Heart left ventricle (tissue), 16 donors: ENCODE results near the gene MME. TPM values are rescaled to one million over a fixed set of nuclear protein-coding genes. Genes with fewer than 3 reads are reported as not detected.
A peak's percentile ranks its signal among the peaks of the same experiment; 100 is the strongest.

Source experiments
- ATAC-seq, 4 donors: fragments of 200-7000 bp; cut with Tn5 transposase; one replicate each; pipeline ENCODE4 v1.9.1; 2020 to 2022; ENCODE audit warnings: moderate library complexity in 4 of 4, mild to moderate bottlenecking in 3 of 4, moderate number of reproducible peaks in 1 of 4
- DNase-seq, 5 donors: peaks; one replicate each; pipeline ENCODE4 v3.0.0-alpha.2; 2020
- H3K27ac ChIP-seq, 12 donors: fragments of 200-600 bp; sonication (generic) in 4 of 12; one replicate each; pipeline versions ENCODE4 v1.5.0 to v1.8.0; 2016 to 2022; ENCODE audit warnings: mild to moderate bottlenecking in 2 of 12
- H3K27me3 ChIP-seq, 9 donors: fragments of 200-600 bp; sonication (generic) in 2 of 9; one replicate each; pipeline versions ENCODE4 v1.5.1 to v1.8.0; 2016 to 2022; ENCODE audit warnings: mild to moderate bottlenecking in 3 of 9
- H3K36me3 ChIP-seq, 9 donors: fragments of 200-600 bp; sonication (generic) in 2 of 9; one replicate each; pipeline versions ENCODE4 v1.5.0 to v1.8.0; 2018 to 2022; ENCODE audit warnings: mild to moderate bottlenecking in 2 of 9
- H3K4me1 ChIP-seq, 12 donors: fragments of 200-600 bp; sonication (generic) in 4 of 12; one replicate each; pipeline versions ENCODE4 v1.5.0 to v1.8.0; 2016 to 2022; ENCODE audit warnings: mild to moderate bottlenecking in 3 of 12
- H3K4me3 ChIP-seq, 12 donors: fragments of 200-600 bp; sonication (generic) in 4 of 12; one replicate each; pipeline versions ENCODE4 v1.5.0 to v1.8.0; 2017 to 2022; ENCODE audit warnings: mild to moderate bottlenecking in 9 of 12, moderate library complexity in 4 of 12
- H3K9me3 ChIP-seq, 12 donors: fragments of 200-600 bp; sonication (generic) in 4 of 12; one replicate each; pipeline versions ENCODE4 v1.5.0 to v1.8.0; 2016 to 2022; ENCODE audit warnings: mild to moderate bottlenecking in 1 of 12
- POLR2A ChIP-seq, 2 donors: fragments of 450-650 bp; IDR thresholded peaks; one replicate each; pipeline ENCODE4 v1.6.1; 2017; ENCODE audit warnings: antibody characterized with exemption in 2 of 2, mild to moderate bottlenecking in 2 of 2, moderate library complexity in 2 of 2
- WGBS, 4 donors: extraction: QIAGEN DNeasy Blood & Tissue Kit in 2 of 4; methylation state at CpG; one replicate each; pipeline versions ENCODE4 v1.1.5 to v1.1.7; 2013 to 2018; 5-methylcytosine and 5-hydroxymethylcytosine counted together
- intact Hi-C, 10 donors: fragments of 100-400 bp; cut with DNase I; formaldehyde crosslinking; loops; one replicate each; pipeline versions ENCODE4 v1.11.1 to v1.14.2; 2022
- polyA plus RNA-seq, 2 donors: library from polyadenylated mRNA; stranded (reverse); fragments of 200-250 nt; gene quantifications; one replicate each; pipeline ENCODE4 v1.2.3, GENCODE V29; 2013
- total RNA-seq, 9 donors: library from RNA; depleted of rRNA in 2 of 9; stranded (reverse); fragments of >200 nt in 2 of 9; fragmentation: NEBNext Ultra II Directional in 3 of 9; extraction: Animal tissue kit (Norgen Biotek cat#: 25700) in 3 of 9; gene quantifications; one replicate each; pipeline versions ENCODE4 v1.1.0 to v1.2.4, GENCODE V29; 2016 to 2023
- TF ChIP-seq, protein P1 (sequence below), 12 donors: fragments of 200-600 bp; sonication (generic) in 4 of 12; IDR thresholded peaks; one replicate each; pipeline versions ENCODE4 v1.5.0 to v1.8.0; 2018 to 2022; ENCODE audit warnings: antibody characterized with exemption in 12 of 12, mild to moderate bottlenecking in 5 of 12
- donor health status: ischemic (EF 13 %, LVEDD 7.1; RV severe dilation, severe dysfunction).
- donor health status: healthy with polysubstance abuse.
- donor health status: DM: no; HTN: yes; CAD: no.
- donor health status: DM: no; HTN: no; CAD: no.
- donor health status: ischemic (EF 25% LVEDD 6.9; RV normal size, moderate dysfunction).
- donor health status: ischemic (EF 25% LVEDD 5.7; RV mildly dilated, moderate dysfunction).
- donor health status: healthy.
- donor health status: DM: yes; HTN: yes; CAD: no.
- donor health status: ischemic (EF 35%, LVEDD 5.7; RV mildly dilated, moderate dysfunction).
- donor health status: nonischemic (EF 11% LVEDD 7.7; RV severe dilation, severe dysfunction).
- donor health status: DM: yes; HTN: yes; CAD: no.
- donor health status: PGD.
- donor health status: ischemic (EF 29% LVEDD 5.4; RV normal size, mild dysfunction).
- donor health status: nonischemic (EF 23%, LVEDD 6.1; RV moderate dilation, normal function).

The MME gene
- total and polyA plus RNA-seq, 11 donors: 0.84 to 18.5 (median 5.3) TPM

GRCh38 chr3:155231792-155232191, 151.7 kb downstream of the MME start:
- DNase-seq (no peak), ATAC-seq (no peak)
- peaks cover 0 to 25% (median 12%) of the 10 kb centered on the region in 12 donors for H3K4me1 ChIP-seq
- WGBS, 4 donors: 91 to 98% (median 95%) methylated on average over 2 of the region's 2 CpGs
- H3K27me3 ChIP-seq: no peaks in the 10 kb centered on the region
- peak overlapping the region in 11 of 12 donors; percentile 65 to 90 (median 83) for H3K27ac ChIP-seq
- intact Hi-C loops: no loop called here
- H3K9me3 ChIP-seq: peaks cover 0 to 8% (median 0%) of the 10 kb centered on the region in 12 donors
- no peaks in the 10 kb centered on the region for H3K36me3 ChIP-seq
- no peak for TF ChIP-seq POLR2A (IDR thresholded peaks at IDR 0.05)
- TF ChIP-seq, protein P1, sequence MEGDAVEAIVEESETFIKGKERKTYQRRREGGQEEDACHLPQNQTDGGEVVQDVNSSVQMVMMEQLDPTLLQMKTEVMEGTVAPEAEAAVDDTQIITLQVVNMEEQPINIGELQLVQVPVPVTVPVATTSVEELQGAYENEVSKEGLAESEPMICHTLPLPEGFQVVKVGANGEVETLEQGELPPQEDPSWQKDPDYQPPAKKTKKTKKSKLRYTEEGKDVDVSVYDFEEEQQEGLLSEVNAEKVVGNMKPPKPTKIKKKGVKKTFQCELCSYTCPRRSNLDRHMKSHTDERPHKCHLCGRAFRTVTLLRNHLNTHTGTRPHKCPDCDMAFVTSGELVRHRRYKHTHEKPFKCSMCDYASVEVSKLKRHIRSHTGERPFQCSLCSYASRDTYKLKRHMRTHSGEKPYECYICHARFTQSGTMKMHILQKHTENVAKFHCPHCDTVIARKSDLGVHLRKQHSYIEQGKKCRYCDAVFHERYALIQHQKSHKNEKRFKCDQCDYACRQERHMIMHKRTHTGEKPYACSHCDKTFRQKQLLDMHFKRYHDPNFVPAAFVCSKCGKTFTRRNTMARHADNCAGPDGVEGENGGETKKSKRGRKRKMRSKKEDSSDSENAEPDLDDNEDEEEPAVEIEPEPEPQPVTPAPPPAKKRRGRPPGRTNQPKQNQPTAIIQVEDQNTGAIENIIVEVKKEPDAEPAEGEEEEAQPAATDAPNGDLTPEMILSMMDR (IDR thresholded peaks at IDR 0.05): no peak
- H3K4me3 ChIP-seq: no peak overlapping the region

DNA sequence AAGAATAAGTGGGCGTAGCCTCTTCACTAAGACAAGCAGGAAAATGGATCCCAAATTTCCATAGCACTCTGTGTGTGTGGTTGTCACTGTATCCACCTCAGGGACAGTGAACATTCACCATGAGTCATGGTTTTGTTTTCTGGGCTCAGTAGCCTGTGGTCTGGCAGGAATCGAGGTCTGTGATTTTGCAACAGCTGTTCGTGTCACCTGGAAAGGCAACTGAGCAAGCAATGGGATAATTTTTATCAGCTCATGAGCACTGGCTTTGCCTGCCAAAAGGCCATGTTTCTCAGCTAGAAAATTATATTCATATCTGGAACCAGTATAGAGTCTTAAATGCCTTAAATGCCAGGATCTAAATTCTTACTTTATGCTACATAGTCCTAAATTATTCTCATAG, 152.5 kb downstream of the MME start:
- ATAC-seq (peak; percentile 89 to 96 (median 95)), DNase-seq (peak; percentile 56 to 83 (median 65))
- Histone ChIP-seq H3K4me3 (no peak overlapping the region), H3K9me3 (peaks cover 0 to 8% (median 0%) of the 10 kb centered on the region in 12 donors), H3K27me3 (no peaks in the 10 kb centered on the region), H3K4me1 (peaks cover 0 to 25% (median 12%) of the 10 kb centered on the region in 12 donors), H3K36me3 (no peaks in the 10 kb centered on the region), H3K27ac (peak overlapping the region; percentile 65 to 90 (median 83))
- intact Hi-C loops: no loop called here
- TF ChIP-seq, protein P1 (IDR thresholded peaks at IDR 0.05): no peak
- TF ChIP-seq POLR2A (IDR thresholded peaks at IDR 0.05): no peak
- 42 to 54% (median 49%) methylated on average over 3 of the region's 3 CpGs for WGBS, 4 donors

GRCh38 chr3:155233213-155233612, 153.1 kb downstream of the MME start:
- no peak overlapping the region for H3K4me3 ChIP-seq
- peaks cover 0 to 8% (median 0%) of the 10 kb centered on the region in 12 donors for H3K9me3 ChIP-seq
- peak overlapping the region; percentile 65 to 90 (median 83) for H3K27ac ChIP-seq
- TF ChIP-seq, protein P1 (IDR thresholded peaks at IDR 0.05): no peak
- TF ChIP-seq POLR2A (IDR thresholded peaks at IDR 0.05): no peak
- no peaks in the 10 kb centered on the region for H3K27me3 ChIP-seq
- peaks cover 0 to 25% (median 12%) of the 10 kb centered on the region in 12 donors for H3K4me1 ChIP-seq
- no peaks in the 10 kb centered on the region for H3K36me3 ChIP-seq
- ATAC-seq (peak; percentile 94 to 97 (median 94)), DNase-seq (peak in 4 of 5 donors; percentile 65 to 83 (median 72))
- WGBS, 4 donors: 12 to 26% (median 21%) methylated on average over 2 of the region's 2 CpGs
- intact Hi-C loops: no loop called here

Other genes with a start within 250 kb of the MME start
- gene STRIT1, start 213.4 kb downstream of the MME start, total RNA-seq: 1 to 10 TPM in 7 of 9 donors, under 1 TPM in 2; 0.37 to 6.7 (median 1.6) TPM
- gene STRIT1, start 213.4 kb downstream of the MME start, polyA plus RNA-seq: 10 to 100 TPM in 1 of 2 donors, under 1 TPM in 1; 0.18 to 12.0 TPM